Measurements from ENCODE around the gene SNCAIP. TPM values are rescaled to one million over a fixed set of nuclear protein-coding genes. Genes with fewer than 3 reads are reported as not detected.

SNCAIP gene
- total and polyA plus RNA-seq, 7 donors, result 0.18 to 0.87 (median 0.38) TPM

DNA sequence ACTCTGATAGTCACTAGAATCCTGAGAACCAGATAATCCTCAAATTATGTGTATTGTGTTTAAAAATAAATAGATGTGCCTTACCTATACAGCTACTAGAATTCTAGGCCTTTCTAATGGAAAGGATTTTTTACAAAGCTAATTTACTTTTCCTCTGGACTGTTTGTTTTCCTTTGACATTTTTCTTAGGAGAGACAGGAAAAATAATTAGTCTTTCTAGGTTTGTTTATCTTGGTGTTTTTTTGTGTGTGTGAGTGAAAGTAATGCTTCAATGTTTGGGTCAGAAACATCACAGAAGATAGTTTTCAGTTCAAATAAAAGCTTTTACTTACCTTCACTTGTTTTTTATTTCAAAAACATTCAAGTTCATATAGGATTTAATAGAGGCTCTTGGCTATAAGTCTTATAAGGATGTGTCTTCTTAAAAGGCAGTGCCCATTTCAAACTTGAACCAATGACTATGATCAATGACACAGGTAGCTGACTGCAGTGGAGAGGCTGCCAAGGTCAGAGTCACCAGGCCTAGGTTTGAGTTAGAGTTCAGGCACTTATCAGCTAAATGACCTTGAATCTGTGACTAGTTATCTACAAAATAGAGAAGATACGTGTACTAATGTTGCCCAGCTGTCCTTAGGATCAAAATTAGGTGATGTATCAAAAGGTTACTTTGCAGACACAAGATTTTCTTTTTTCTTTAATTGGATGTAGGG, 92.8 kb downstream of the SNCAIP start:
- no peaks in the 10 kb centered on the region for H3K36me3 ChIP-seq (ENCODE audit: insufficient read depth in 1 of 2, low read depth in 1 of 2)
- H3K4me3 ChIP-seq, result no peak overlapping the region
- 89 to 94% (median 90%) methylated on average over 1 of the region's 1 CpG for WGBS, 3 donors
- TF ChIP-seq, protein P1, sequence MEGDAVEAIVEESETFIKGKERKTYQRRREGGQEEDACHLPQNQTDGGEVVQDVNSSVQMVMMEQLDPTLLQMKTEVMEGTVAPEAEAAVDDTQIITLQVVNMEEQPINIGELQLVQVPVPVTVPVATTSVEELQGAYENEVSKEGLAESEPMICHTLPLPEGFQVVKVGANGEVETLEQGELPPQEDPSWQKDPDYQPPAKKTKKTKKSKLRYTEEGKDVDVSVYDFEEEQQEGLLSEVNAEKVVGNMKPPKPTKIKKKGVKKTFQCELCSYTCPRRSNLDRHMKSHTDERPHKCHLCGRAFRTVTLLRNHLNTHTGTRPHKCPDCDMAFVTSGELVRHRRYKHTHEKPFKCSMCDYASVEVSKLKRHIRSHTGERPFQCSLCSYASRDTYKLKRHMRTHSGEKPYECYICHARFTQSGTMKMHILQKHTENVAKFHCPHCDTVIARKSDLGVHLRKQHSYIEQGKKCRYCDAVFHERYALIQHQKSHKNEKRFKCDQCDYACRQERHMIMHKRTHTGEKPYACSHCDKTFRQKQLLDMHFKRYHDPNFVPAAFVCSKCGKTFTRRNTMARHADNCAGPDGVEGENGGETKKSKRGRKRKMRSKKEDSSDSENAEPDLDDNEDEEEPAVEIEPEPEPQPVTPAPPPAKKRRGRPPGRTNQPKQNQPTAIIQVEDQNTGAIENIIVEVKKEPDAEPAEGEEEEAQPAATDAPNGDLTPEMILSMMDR (IDR thresholded peaks at IDR 0.05), result no peak
- no peaks in the 10 kb centered on the region for H3K9me3 ChIP-seq
- ATAC-seq (no peak), DNase-seq (no peak)
- H3K4me1 ChIP-seq, result no peaks in the 10 kb centered on the region
- intact Hi-C loops (cut with DNase I), result no loop called here
- H3K27me3 ChIP-seq (ENCODE audit: insufficient read depth in 3 of 3, low read length in 2 of 3), result no peaks in the 10 kb centered on the region
- no peak overlapping the region for H3K27ac ChIP-seq

DNA sequence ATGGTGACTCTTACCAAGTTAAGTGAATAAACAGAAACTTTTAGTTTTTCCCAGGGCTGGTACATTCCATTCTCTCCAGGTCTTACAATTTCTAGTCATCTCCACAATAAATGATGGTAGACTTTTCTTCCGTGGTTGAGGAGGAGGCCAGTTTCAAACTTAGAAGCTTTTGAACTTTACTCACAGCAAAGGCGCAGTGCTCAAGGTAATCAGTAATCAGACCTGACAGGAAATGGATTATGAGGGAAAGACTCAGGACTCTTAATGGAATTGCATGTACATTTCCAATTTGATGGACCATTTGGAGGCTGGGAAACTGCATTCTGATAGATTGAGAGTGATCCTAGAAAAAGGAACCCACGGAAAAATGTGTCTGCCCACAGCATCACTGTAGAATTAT, 93.7 kb downstream of the SNCAIP start:
- Histone ChIP-seq H3K27ac (no peak overlapping the region), H3K4me1 (no peaks in the 10 kb centered on the region), H3K4me3 (no peak overlapping the region), H3K27me3 (ENCODE audit: insufficient read depth in 3 of 3, low read length in 2 of 3) (no peaks in the 10 kb centered on the region), H3K9me3 (no peaks in the 10 kb centered on the region), H3K36me3 (ENCODE audit: insufficient read depth in 1 of 2, low read depth in 1 of 2) (no peaks in the 10 kb centered on the region)
- WGBS, 3 donors, result 95 to 96% (median 96%) methylated on average over 3 of the region's 3 CpGs
- intact Hi-C loops (cut with DNase I), result no loop called here
- DNase-seq (no peak), ATAC-seq (no peak)
- TF ChIP-seq, protein P1 (IDR thresholded peaks at IDR 0.05), result no peak

DNA sequence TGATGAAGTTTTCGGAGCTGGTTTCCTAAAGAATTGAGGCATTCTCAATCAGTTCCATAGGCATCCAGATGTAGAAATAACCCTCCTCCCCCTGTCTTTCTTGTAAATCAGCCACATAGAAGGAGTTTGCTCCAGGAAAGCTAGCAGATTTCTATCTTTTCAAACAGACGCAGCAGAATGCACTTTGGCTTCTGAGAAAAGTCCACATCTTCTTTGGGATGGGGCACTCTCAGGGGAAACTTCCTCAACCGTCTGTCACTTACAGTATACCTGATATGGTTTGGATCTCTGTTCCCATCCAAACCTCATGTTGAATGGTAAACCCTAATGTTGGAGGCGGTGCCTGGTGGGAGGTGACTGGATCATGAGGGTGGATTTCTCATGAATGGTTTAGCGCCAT, 94.1 kb downstream of the SNCAIP start:
- WGBS, 3 donors, result 94 to 96% (median 96%) methylated on average over 5 of the region's 5 CpGs

DNA sequence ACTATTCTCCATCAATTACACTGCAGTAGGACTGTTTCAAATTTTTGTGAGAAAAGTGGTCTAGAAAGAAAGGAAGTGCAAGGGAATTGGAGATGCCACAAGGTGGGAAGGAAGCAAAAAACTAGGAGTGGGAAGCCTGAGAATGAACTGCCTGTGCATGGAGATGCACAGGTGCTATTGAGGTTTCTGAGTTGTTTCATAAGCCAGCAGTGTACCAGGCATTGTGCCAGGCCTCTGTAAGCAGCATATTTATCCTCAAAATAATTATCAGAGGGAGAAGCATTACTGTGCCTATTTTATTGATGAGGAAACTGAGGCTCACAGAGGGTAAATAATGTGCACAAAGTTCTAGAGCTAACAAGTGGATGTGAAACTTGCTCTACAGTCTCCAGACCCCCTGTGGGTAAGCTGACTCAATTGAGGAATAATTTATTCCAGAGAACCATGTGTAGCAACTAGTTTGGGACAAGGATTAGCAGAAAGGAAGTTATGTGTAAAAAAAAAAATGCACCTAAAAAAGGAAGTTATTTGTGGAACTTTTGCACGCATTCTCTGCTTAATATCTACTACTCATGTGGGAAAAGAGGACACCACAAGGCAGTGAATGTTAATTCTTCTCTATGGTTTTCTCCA, 96.7 kb downstream of the SNCAIP start:
- WGBS, 3 donors, result 37 to 59% (median 54%) methylated on average over 1 of the region's 1 CpG
- TF ChIP-seq, protein P1 (IDR thresholded peaks at IDR 0.05), result no peak
- H3K9me3 ChIP-seq, result no peaks in the 10 kb centered on the region
- no peak overlapping the region for H3K4me3 ChIP-seq
- ATAC-seq (no peak), DNase-seq (no peak)
- no peaks in the 10 kb centered on the region for H3K27me3 ChIP-seq (ENCODE audit: insufficient read depth in 3 of 3, low read length in 2 of 3)
- H3K36me3 ChIP-seq (ENCODE audit: insufficient read depth in 1 of 2, low read depth in 1 of 2), result no peaks in the 10 kb centered on the region
- H3K4me1 ChIP-seq, result no peaks in the 10 kb centered on the region
- H3K27ac ChIP-seq, result no peak overlapping the region
- intact Hi-C loops (cut with DNase I), result no loop called here

More for the DNA sequence above, 94.1 kb downstream of the SNCAIP start:
- Histone ChIP-seq H3K4me1 (no peaks in the 10 kb centered on the region), H3K27ac (no peak overlapping the region), H3K36me3 (ENCODE audit: insufficient read depth in 1 of 2, low read depth in 1 of 2) (no peaks in the 10 kb centered on the region), H3K9me3 (no peaks in the 10 kb centered on the region), H3K27me3 (ENCODE audit: insufficient read depth in 3 of 3, low read length in 2 of 3) (no peaks in the 10 kb centered on the region), H3K4me3 (no peak overlapping the region)
- intact Hi-C loops (cut with DNase I), result no loop called here
- DNase-seq (no peak), ATAC-seq (no peak)
- TF ChIP-seq, protein P1 (IDR thresholded peaks at IDR 0.05), result no peak
